Measurements from ENCODE around the gene DNAJB11. TPM values are rescaled to one million over a fixed set of nuclear protein-coding genes. Genes with fewer than 3 reads are reported as not detected.
"Not testable (repeated sequence)": the region's sequence is repeated elsewhere in the genome, so short reads cannot be mapped to it uniquely, and the experiment has no call there.

The DNAJB11 gene
- total and polyA plus RNA-seq, 2 experiments from 2014 or later, result 47.4 to 144 TPM

DNA sequence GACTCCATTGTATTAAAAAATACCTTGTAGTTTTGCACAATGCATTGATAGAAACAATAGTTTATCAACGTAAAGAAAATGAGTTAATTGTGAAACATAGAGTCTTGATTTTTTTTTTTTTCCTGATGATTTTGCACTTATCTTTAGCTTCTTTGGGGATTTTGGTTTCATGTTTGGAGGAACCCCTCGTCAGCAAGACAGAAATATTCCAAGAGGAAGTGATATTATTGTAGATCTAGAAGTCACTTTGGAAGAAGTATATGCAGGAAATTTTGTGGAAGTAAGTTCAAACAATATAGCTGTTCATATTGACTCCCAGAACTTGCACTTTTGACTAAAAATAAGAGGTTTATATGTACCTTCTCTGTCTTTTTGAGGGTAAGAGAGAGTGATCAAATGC lies 7.0 kb downstream of the DNAJB11 start:
- no peaks in the 10 kb centered on the region for H3K4me1 ChIP-seq (ENCODE audit: low read depth)
- no peak overlapping the region for H3K27ac ChIP-seq
- no peaks in the 10 kb centered on the region for H3K27me3 ChIP-seq
- H3K4me3 ChIP-seq, result no peak overlapping the region
- peaks cover 82% of the 10 kb centered on the region for H3K36me3 ChIP-seq
- H3K9me3 ChIP-seq (ENCODE audit: low read depth), result no peaks in the 10 kb centered on the region
- DNase-seq (ENCODE audit: low read depth in 1 of 2, low spot score in 1 of 2), result no peak
- no peak for TF ChIP-seq CTCF (IDR thresholded peaks at IDR 0.05; ENCODE audit: low read depth, low read length)

DNA sequence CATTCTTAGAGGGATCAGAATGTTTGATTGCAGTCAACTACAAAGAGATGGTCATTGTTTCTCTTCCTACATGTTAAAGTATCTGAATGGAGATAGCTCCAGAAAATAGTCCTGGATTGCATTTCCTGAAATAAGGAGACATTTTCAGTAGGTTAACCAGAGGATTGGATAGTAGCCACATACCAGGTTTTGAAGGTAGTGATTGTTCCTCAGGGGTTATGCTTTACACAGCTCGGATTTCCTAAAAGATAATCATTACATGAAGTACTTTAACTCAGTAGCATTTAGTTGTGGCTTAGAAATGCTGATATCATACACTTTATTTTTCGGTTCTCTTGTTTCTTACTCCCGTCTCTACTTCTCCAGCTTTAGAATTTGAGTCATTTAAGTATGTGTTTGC lies 10.3 kb downstream of the DNAJB11 start:
- TF ChIP-seq CTCF (IDR thresholded peaks at IDR 0.05; ENCODE audit: low read depth, low read length), result no peak
- Histone ChIP-seq H3K36me3 (peaks cover 85% of the 10 kb centered on the region), H3K9me3 (ENCODE audit: low read depth) (no peaks in the 10 kb centered on the region), H3K4me3 (no peak overlapping the region), H3K27me3 (no peaks in the 10 kb centered on the region), H3K4me1 (ENCODE audit: low read depth) (no peaks in the 10 kb centered on the region), H3K27ac (no peak overlapping the region)
- DNase-seq (ENCODE audit: low read depth in 1 of 2, low spot score in 1 of 2), result no peak

DNA sequence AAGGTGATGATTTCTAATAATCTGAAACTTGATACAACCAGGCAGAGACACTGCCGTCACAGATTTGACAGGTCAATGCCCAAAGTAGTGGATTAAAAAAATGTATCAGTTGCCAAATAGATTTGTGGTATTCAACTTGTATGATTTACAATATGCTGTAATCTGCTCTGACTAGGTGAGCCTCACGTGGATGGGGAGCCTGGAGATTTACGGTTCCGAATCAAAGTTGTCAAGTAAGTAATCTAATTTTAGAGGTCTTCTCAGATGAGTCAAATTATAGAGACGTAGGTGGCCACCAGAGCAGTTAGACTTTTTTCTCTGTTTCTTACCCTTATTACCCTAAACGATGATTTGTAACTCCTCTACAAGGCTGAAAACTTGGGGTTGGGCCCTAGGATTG lies 12.0 kb downstream of the DNAJB11 start:
- no peaks in the 10 kb centered on the region for H3K4me1 ChIP-seq (ENCODE audit: low read depth)
- H3K9me3 ChIP-seq (ENCODE audit: low read depth), result no peaks in the 10 kb centered on the region
- peaks cover 71% of the 10 kb centered on the region for H3K36me3 ChIP-seq
- no peak for DNase-seq (ENCODE audit: low read depth in 1 of 2, low spot score in 1 of 2)
- H3K27ac ChIP-seq, result no peak overlapping the region
- H3K27me3 ChIP-seq, result no peaks in the 10 kb centered on the region
- no peak overlapping the region for H3K4me3 ChIP-seq
- TF ChIP-seq CTCF (IDR thresholded peaks at IDR 0.05; ENCODE audit: low read depth, low read length), result no peak

- Histone ChIP-seq H3K27ac (no peak overlapping the region), H3K36me3 (peaks cover 59% of the 10 kb centered on the region), H3K27me3 (no peaks in the 10 kb centered on the region), H3K9me3 (ENCODE audit: low read depth) (no peaks in the 10 kb centered on the region), H3K4me1 (ENCODE audit: low read depth) (no peaks in the 10 kb centered on the region), H3K4me3 (no peak overlapping the region)
- no peak for DNase-seq (ENCODE audit: low read depth in 1 of 2, low spot score in 1 of 2)
- TF ChIP-seq CTCF (IDR thresholded peaks at IDR 0.05; ENCODE audit: low read depth, low read length), result no peak
These were observed 13.3 kb downstream of the DNAJB11 start for GRCh38 chr3:186583831-186584230.

DNA sequence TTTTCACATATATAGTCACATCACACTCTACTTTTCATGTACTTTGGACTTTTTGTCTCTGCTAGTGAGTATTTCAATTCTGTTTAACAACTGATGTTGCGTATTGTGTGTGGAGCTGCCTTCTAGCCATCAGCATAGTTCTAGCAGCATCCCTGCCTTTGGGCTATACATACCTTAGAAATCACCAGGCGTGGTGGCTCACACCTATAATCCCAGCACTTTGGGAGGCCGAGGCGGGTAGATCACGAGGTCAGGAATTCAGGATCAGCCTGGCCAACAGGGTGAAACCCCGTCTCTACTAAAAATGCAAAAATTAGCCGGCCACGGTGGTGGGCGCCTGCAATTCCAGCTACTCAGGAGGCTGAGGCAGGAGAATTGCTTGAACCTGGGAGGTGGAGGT lies 15.7 kb downstream of the DNAJB11 start:
- H3K4me3 ChIP-seq; H3K4me1 ChIP-seq (ENCODE audit: low read depth); H3K27ac ChIP-seq; DNase-seq (ENCODE audit: low read depth in 1 of 2, low spot score in 1 of 2); H3K9me3 ChIP-seq (ENCODE audit: low read depth); H3K27me3 ChIP-seq: not testable (repeated sequence)
- peaks cover 45% of the 10 kb centered on the region for H3K36me3 ChIP-seq

- TF ChIP-seq CTCF (IDR thresholded peaks at IDR 0.05; ENCODE audit: low read depth, low read length), result no peak
These were observed 16.7 kb downstream of the DNAJB11 start for GRCh38 chr3:186587183-186587582.

More at GRCh38 chr3:186587183-186587582, 16.7 kb downstream of the DNAJB11 start:
- no peak for DNase-seq (ENCODE audit: low read depth in 1 of 2, low spot score in 1 of 2)
- H3K27ac ChIP-seq, result no peak overlapping the region
- H3K4me3 ChIP-seq, result no peak overlapping the region
- no peaks in the 10 kb centered on the region for H3K27me3 ChIP-seq
- H3K4me1 ChIP-seq (ENCODE audit: low read depth), result no peaks in the 10 kb centered on the region
- no peaks in the 10 kb centered on the region for H3K9me3 ChIP-seq (ENCODE audit: low read depth)
- H3K36me3 ChIP-seq, result peaks cover 35% of the 10 kb centered on the region
